Measurements from ENCODE around the gene KCNK18. TPM values are rescaled to one million over a fixed set of nuclear protein-coding genes. Genes with fewer than 3 reads are reported as not detected.
A peak's percentile ranks its signal among the peaks of the same experiment; 100 is the strongest.

Gene KCNK18
- total RNA-seq, 2 donors from 2014 or later, result not detected

DNA sequence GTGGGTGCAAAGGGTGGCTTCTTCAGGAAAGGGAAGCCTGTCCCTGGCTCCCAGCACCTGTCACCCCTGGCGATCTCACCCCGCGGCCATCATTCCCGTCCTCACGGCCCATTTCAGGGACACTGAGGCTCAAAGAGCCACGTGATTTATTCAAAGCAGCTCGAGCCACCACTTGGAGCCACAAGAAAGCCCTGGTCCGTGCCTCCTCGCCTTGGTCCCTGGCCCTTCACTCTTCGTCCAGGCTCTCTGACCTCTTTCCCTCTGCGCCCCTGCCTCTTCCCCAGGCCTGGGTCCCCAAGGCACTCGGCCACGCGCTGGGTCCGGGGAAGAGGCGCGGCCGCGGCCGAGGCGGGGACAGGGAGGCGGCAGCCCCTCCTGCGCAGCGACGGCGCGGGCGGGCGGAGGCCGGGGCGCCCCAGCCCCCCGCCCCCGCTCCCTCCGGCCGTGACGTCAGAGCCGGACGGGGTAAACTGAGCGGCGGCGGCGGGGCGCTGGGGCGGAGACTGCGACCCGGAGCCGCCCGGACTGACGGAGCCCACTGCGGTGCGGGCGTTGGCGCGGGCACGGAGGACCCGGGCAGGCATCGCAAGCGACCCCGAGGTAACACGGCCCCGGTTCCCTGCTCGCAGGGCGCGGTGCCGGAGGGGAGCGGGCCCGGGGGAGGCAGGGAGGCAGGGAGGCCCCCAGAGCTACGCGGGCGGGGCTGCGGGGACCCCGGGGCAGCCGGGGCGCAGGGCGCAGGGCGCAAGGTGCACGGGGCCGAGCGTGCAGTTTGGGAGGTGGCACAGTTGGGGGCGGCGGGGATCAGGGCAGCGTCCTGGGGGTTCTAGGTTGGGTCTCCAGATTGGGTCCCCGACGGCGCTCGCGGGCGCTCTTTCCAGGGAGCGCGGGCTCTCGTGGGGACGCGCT, 43.6 kb downstream of the KCNK18 start, which contains the start of gene SLC18A2:
Gene SLC18A2, plus strand, starts transcription at position 494 of the 909 bp plus-strand sequence. CDS start 580 bp downstream, outside the sequence.
- peaks cover 81% of the 10 kb centered on the region for H3K27me3 Mint-ChIP-seq (ENCODE audit: insufficient read depth)
- Histone ChIP-seq H3K9me3 (ENCODE audit: control insufficient read depth, low read length) (no peaks in the 10 kb centered on the region), H3K4me3 (ENCODE audit: low read length) (peak within 1 kb of the TSS; percentile 56), H3K36me3 (ENCODE audit: control insufficient read depth, insufficient read depth, low read length) (no peaks in the 10 kb centered on the region), H3K9ac (ENCODE audit: extremely low read depth, low read length, poor library complexity, severe bottlenecking) (no peak within 1 kb of the TSS), H3K27ac (ENCODE audit: low read depth, low read length) (no peak within 1 kb of the TSS), H3K27me3 (ENCODE audit: control insufficient read depth, insufficient read depth, low read length, poor library complexity, severe bottlenecking) (peaks cover 82% of the 10 kb centered on the region), H3K4me1 (ENCODE audit: control insufficient read depth, insufficient read depth, low read length) (no peaks in the 10 kb centered on the region)
- peak; percentile 77 for DNase-seq
- H3K4me1 Mint-ChIP-seq, result no peaks in the 10 kb centered on the region
- no peaks in the 10 kb centered on the region for H3K9me3 Mint-ChIP-seq
- 2 to 3% methylated on average over 19 to 93 of the region's 93 CpGs for WGBS, 2 experiments (ENCODE audit: insufficient coverage in 1 of 2, insufficient read length in 1 of 2)
- TF ChIP-seq, protein P1, sequence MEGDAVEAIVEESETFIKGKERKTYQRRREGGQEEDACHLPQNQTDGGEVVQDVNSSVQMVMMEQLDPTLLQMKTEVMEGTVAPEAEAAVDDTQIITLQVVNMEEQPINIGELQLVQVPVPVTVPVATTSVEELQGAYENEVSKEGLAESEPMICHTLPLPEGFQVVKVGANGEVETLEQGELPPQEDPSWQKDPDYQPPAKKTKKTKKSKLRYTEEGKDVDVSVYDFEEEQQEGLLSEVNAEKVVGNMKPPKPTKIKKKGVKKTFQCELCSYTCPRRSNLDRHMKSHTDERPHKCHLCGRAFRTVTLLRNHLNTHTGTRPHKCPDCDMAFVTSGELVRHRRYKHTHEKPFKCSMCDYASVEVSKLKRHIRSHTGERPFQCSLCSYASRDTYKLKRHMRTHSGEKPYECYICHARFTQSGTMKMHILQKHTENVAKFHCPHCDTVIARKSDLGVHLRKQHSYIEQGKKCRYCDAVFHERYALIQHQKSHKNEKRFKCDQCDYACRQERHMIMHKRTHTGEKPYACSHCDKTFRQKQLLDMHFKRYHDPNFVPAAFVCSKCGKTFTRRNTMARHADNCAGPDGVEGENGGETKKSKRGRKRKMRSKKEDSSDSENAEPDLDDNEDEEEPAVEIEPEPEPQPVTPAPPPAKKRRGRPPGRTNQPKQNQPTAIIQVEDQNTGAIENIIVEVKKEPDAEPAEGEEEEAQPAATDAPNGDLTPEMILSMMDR (conservative IDR thresholded peaks at IDR 0.05), result no peak
- H3K27ac Mint-ChIP-seq, result no peak within 1 kb of the TSS
- H3K36me3 Mint-ChIP-seq (ENCODE audit: low read depth), result no peaks in the 10 kb centered on the region
- H3K4me3 Mint-ChIP-seq, result peak within 1 kb of the TSS; percentile 51

DNA sequence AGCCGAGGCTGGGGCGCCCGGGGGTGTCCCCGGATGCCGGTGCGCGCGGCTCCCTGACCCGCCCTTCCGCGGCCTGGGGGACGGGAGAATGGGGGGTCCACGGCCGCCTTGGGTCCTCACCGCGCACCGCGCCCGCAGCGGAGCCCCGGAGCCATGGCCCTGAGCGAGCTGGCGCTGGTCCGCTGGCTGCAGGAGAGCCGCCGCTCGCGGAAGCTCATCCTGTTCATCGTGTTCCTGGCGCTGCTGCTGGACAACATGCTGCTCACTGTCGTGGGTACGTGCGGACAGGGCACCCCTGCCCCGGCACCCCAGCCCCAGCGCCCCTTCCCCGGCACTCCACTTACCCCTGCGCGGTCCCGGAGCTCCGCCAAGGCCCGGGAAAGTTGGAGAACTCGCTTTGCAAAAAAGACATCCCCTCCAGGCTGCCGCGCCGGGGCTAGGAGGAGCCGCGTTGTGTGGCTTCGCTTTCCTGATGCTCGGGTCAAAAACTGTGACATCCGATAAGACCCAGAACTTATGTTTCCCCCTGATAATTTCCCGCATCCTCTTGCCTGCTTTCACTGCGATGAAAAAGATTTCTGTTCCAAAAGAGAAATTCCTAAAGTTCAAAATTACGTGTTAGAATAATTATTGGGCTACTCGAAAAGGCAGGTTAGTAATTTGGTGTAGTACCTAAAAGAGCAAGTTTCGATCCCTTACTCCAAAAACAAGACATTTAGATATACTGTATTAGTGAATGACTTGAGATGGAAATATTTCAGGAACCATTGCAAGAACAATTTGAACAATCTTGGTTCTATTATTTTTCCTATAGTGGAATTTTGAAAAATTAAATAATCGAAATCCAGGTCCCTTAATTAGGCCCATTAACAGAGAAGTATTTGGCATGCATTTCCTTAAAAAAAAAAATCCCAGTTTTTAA, 44.5 kb downstream of the KCNK18 start:
- H3K27me3 Mint-ChIP-seq (ENCODE audit: insufficient read depth), result peaks cover 72% of the 10 kb centered on the region
- no peak overlapping the region for H3K9ac ChIP-seq (ENCODE audit: extremely low read depth, low read length, poor library complexity, severe bottlenecking)
- 7 to 10% methylated on average over 14 to 56 of the region's 56 CpGs for WGBS, 2 experiments (ENCODE audit: insufficient coverage in 1 of 2, insufficient read length in 1 of 2)

DNA sequence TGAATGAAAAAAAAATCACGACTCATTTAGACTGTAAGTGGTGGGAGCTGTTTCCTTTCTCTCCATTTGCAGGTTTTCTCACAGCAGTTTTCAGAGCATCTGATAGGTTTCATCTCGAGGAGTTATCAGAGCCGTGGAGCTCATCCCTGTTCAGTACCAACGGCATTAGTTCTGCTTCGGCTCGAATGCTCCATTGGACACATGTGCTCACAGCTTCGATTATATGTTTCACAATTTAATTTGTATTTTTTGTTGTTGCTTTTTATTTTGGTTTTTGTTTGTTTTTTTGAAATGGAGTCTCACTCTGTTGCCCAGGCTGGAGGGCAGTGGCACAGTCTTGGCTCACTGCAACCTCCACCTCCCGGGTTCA, 45.2 kb downstream of the KCNK18 start:
- Mint-ChIP-seq H3K4me3 (no peak overlapping the region), H3K27me3 (ENCODE audit: insufficient read depth) (peaks cover 71% of the 10 kb centered on the region), H3K9me3 (no peaks in the 10 kb centered on the region), H3K36me3 (ENCODE audit: low read depth) (no peaks in the 10 kb centered on the region), H3K4me1 (no peaks in the 10 kb centered on the region), H3K27ac (no peak overlapping the region)
- Histone ChIP-seq H3K9me3 (ENCODE audit: control insufficient read depth, low read length) (no peaks in the 10 kb centered on the region), H3K4me1 (ENCODE audit: control insufficient read depth, insufficient read depth, low read length) (no peaks in the 10 kb centered on the region), H3K4me3 (ENCODE audit: low read length) (no peak overlapping the region), H3K36me3 (ENCODE audit: control insufficient read depth, insufficient read depth, low read length) (no peaks in the 10 kb centered on the region), H3K9ac (ENCODE audit: extremely low read depth, low read length, poor library complexity, severe bottlenecking) (no peak overlapping the region), H3K27me3 (ENCODE audit: control insufficient read depth, insufficient read depth, low read length, poor library complexity, severe bottlenecking) (peaks cover 79% of the 10 kb centered on the region), H3K27ac (ENCODE audit: low read depth, low read length) (no peak overlapping the region)
- no peak for DNase-seq
- WGBS, 2 experiments (ENCODE audit: insufficient coverage in 1 of 2, insufficient read length in 1 of 2), result 95 to 97% methylated on average over 5 to 8 of the region's 8 CpGs
- TF ChIP-seq, protein P1 (conservative IDR thresholded peaks at IDR 0.05), result no peak

More for the DNA sequence above, 44.5 kb downstream of the KCNK18 start:
- Mint-ChIP-seq H3K36me3 (ENCODE audit: low read depth) (no peaks in the 10 kb centered on the region), H3K9me3 (no peaks in the 10 kb centered on the region), H3K4me1 (no peaks in the 10 kb centered on the region), H3K4me3 (peak overlapping the region; percentile 51), H3K27ac (no peak overlapping the region)
- H3K4me3 ChIP-seq (ENCODE audit: low read length), result peak overlapping the region; percentile 56
- no peaks in the 10 kb centered on the region for H3K9me3 ChIP-seq (ENCODE audit: control insufficient read depth, low read length)
- TF ChIP-seq, protein P1 (conservative IDR thresholded peaks at IDR 0.05), result no peak
- peak; percentile 78 for DNase-seq
- no peak overlapping the region for H3K27ac ChIP-seq (ENCODE audit: low read depth, low read length)
- no peaks in the 10 kb centered on the region for H3K36me3 ChIP-seq (ENCODE audit: control insufficient read depth, insufficient read depth, low read length)
- H3K27me3 ChIP-seq (ENCODE audit: control insufficient read depth, insufficient read depth, low read length, poor library complexity, severe bottlenecking), result peaks cover 76% of the 10 kb centered on the region
- no peaks in the 10 kb centered on the region for H3K4me1 ChIP-seq (ENCODE audit: control insufficient read depth, insufficient read depth, low read length)
